Body of pancreas (tissue), 4 donors: ENCODE results near the gene C7orf33. TPM values are rescaled to one million over a fixed set of nuclear protein-coding genes. Genes with fewer than 3 reads are reported as not detected.

Experiments used
- ATAC-seq: fragments of 150-250 bp; one replicate; pipeline ENCODE4 v1.9.1; 2016
- DNase-seq, 4 donors: peaks; one replicate each; pipeline ENCODE4 v3.0.0-alpha.2; 2019
- H3K27ac ChIP-seq, 4 donors: fragments of 200-600 bp; sonication (generic); 1 replicate in 3 of 4; 2 replicates in 1 of 4; pipeline versions ENCODE4 v1.5.1 to v1.6.1; 2016 to 2019; ENCODE audit warnings: mild to moderate bottlenecking in 1 of 4, mixed read lengths in 1 of 4, moderate library complexity in 1 of 4
- H3K27me3 ChIP-seq, 2 donors: fragments of 200-600 bp; sonication (generic); one replicate each; pipeline ENCODE4 v1.6.0; 2016; ENCODE audit warnings: mild to moderate bottlenecking in 1 of 2
- H3K36me3 ChIP-seq, 2 donors: fragments of 200-600 bp; sonication (generic); replicated peaks in 1 of 2; 2 replicates each; pipeline ENCODE4 v1.5.1; 2016; ENCODE audit warnings: low read depth in 2 of 2; ENCODE audit not compliant: insufficient read depth in 1 of 2
- H3K4me1 ChIP-seq: fragments of 200-600 bp; sonication (generic); one replicate; pipeline ENCODE4 v1.6.0; 2016
- H3K4me3 ChIP-seq, 2 donors: fragments of 200-600 bp; sonication (generic); 1 replicate in 1 of 2; 2 replicates in 1 of 2; pipeline ENCODE4 v1.5.1; 2016 to 2019
- H3K9me3 ChIP-seq, 3 donors: fragments of 200-600 bp; sonication (generic); 1 replicate in 2 of 3; 2 replicates in 1 of 3; pipeline ENCODE4 v1.5.1; 2016
- POLR2A ChIP-seq, 3 donors: fragments of 450-650 bp; IDR thresholded peaks; one replicate each; pipeline ENCODE4 v1.6.1; 2016; ENCODE audit warnings: antibody characterized with exemption in 3 of 3, mild to moderate bottlenecking in 2 of 3
- WGBS, 2 donors: methylation state at CpG; one replicate each; pipeline ENCODE4 v1.1.5; 2017; 5-methylcytosine and 5-hydroxymethylcytosine counted together
- intact Hi-C: fragments of 100-400 bp; cut with DNase I; formaldehyde crosslinking; loops from one replicate; pipeline ENCODE4 v1.15.1; 2023
- total RNA-seq, 2 donors: library from RNA; depleted of rRNA; stranded (reverse); fragments of >200 nt; gene quantifications; one replicate each; pipeline ENCODE4 v1.1.0, GENCODE V29; 2016
- TF ChIP-seq, protein P1 (sequence below), 7 experiments: fragments of 450-650 bp in 4 of 7; fragments of 200-600 bp in 3 of 7; sonication (generic) in 3 of 7; IDR thresholded peaks; one replicate each; pipeline ENCODE4 v1.5.1; 2016 to 2019; ENCODE audit warnings: antibody characterized with exemption in 7 of 7

The C7orf33 gene
- total RNA-seq, 2 donors from 2014 or later: not detected

DNA sequence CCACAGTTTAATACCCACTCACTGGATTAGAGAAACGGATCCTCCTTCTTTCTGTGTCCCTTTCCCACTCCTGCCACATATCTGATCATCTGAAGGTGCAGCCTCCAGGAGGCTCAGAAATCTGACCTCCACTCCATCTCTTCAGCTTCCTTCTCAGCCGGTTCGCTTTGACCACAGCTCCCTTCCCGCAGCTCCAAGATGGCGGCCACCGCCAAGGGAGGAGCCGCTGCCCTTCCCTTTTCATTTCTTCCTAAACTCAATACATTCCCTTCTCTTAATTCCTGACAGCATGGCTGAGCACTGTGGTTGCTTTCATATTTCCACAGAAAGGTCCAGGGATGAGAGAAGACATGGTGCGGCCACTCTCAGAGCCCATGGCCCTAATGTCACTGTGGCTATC, 43.7 kb upstream of the C7orf33 start:
- ATAC-seq (no peak), DNase-seq (no peak)
- 84 to 90% methylated on average over 8 of the region's 8 CpGs for WGBS, 2 donors
- Histone ChIP-seq H3K27me3 (no peaks in the 10 kb centered on the region), H3K27ac (no peak overlapping the region), H3K9me3 (no peaks in the 10 kb centered on the region), H3K4me3 (no peak overlapping the region), H3K36me3 (no peaks in the 10 kb centered on the region), H3K4me1 (no peaks in the 10 kb centered on the region)
- intact Hi-C loops: no loop called here
- TF ChIP-seq POLR2A (IDR thresholded peaks at IDR 0.05): no peak
- TF ChIP-seq, protein P1, sequence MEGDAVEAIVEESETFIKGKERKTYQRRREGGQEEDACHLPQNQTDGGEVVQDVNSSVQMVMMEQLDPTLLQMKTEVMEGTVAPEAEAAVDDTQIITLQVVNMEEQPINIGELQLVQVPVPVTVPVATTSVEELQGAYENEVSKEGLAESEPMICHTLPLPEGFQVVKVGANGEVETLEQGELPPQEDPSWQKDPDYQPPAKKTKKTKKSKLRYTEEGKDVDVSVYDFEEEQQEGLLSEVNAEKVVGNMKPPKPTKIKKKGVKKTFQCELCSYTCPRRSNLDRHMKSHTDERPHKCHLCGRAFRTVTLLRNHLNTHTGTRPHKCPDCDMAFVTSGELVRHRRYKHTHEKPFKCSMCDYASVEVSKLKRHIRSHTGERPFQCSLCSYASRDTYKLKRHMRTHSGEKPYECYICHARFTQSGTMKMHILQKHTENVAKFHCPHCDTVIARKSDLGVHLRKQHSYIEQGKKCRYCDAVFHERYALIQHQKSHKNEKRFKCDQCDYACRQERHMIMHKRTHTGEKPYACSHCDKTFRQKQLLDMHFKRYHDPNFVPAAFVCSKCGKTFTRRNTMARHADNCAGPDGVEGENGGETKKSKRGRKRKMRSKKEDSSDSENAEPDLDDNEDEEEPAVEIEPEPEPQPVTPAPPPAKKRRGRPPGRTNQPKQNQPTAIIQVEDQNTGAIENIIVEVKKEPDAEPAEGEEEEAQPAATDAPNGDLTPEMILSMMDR (IDR thresholded peaks at IDR 0.05): no peak

DNA sequence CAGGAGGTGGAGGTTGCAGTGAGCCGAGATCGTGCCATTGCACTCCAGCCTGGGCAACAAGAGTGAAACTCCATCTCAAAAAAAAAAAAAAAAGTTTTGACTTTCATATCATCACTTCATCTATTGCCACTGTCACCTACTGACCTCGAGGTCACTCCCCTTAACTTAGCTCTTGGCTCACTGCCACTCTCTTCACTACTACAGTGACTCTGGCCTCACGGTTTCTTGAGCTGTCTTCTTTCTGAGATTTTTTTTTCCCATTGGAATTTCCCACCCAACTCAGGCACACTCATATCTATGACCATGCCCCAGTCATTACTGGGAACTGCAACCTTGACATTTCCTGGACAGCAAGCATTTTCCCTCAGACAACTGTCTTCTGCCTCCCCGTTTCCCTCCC, 42.6 kb upstream of the C7orf33 start:
- no peak overlapping the region for H3K27ac ChIP-seq
- intact Hi-C loops: no loop called here
- H3K9me3 ChIP-seq: no peaks in the 10 kb centered on the region
- no peak for ATAC-seq
- H3K36me3 ChIP-seq: no peaks in the 10 kb centered on the region
- no peaks in the 10 kb centered on the region for H3K27me3 ChIP-seq
- DNase-seq: no peak
- no peak overlapping the region for H3K4me3 ChIP-seq
- TF ChIP-seq, protein P1 (IDR thresholded peaks at IDR 0.05): no peak
- TF ChIP-seq POLR2A (IDR thresholded peaks at IDR 0.05): no peak
- no peaks in the 10 kb centered on the region for H3K4me1 ChIP-seq
- 68 to 78% methylated on average over 5 of the region's 5 CpGs for WGBS, 2 donors

DNA sequence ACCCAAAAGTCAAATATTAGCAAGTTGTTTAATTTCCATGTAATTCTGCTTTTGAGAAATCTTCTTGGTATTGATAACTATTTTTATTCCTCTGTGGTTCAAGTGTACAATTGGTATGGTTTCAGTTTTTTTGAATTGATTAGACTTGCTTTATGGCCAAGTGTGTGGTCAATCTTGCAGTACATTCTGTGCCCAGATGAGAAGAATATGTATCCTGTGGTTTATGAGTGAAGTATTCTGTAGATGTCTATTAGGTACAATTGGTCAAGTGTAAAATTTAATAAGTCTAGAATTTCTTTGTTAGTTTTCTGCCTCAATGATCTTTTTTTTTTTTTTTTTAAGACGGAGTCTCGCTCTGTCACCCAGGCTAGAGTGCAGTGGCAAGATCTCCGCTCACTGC, 36.6 kb upstream of the C7orf33 start:
- no peak overlapping the region for H3K27ac ChIP-seq
- TF ChIP-seq POLR2A (IDR thresholded peaks at IDR 0.05): no peak
- TF ChIP-seq, protein P1 (IDR thresholded peaks at IDR 0.05): no peak
- intact Hi-C loops: no loop called here
- no peaks in the 10 kb centered on the region for H3K36me3 ChIP-seq
- DNase-seq: no peak
- no peaks in the 10 kb centered on the region for H3K27me3 ChIP-seq
- H3K9me3 ChIP-seq: no peaks in the 10 kb centered on the region
- 96% methylated on average over 3 of the region's 3 CpGs for WGBS, 2 donors
- no peak for ATAC-seq
- H3K4me1 ChIP-seq: no peaks in the 10 kb centered on the region
- no peak overlapping the region for H3K4me3 ChIP-seq

DNA sequence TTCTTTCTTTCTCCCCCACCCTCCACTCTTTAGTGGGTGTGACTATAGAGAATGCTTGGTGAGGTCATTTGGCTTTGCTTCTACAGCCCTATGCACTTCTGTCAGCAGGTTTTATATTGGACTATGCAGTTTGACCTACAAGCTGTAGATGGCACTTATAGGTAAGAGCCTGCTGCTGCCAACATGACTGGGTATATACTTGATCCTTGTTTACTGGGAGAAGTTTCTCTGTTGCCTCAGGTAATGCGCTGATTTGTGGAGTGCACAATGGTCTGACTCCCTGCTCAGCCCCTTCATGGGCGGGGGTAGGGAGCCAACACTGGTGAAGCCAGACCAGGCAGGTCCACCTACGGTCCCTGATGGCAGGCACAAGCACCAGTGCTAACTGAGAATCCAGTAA, 33.7 kb upstream of the C7orf33 start:
- Histone ChIP-seq H3K27me3 (no peaks in the 10 kb centered on the region), H3K9me3 (no peaks in the 10 kb centered on the region), H3K27ac (no peak overlapping the region), H3K4me1 (no peaks in the 10 kb centered on the region), H3K4me3 (no peak overlapping the region), H3K36me3 (no peaks in the 10 kb centered on the region)
- no peak for ATAC-seq
- intact Hi-C loops: no loop called here
- 75 to 76% methylated on average over 1 to 3 of the region's 3 CpGs for WGBS, 2 donors
- TF ChIP-seq, protein P1 (IDR thresholded peaks at IDR 0.05): no peak
- TF ChIP-seq POLR2A (IDR thresholded peaks at IDR 0.05): no peak
- DNase-seq: no peak

DNA sequence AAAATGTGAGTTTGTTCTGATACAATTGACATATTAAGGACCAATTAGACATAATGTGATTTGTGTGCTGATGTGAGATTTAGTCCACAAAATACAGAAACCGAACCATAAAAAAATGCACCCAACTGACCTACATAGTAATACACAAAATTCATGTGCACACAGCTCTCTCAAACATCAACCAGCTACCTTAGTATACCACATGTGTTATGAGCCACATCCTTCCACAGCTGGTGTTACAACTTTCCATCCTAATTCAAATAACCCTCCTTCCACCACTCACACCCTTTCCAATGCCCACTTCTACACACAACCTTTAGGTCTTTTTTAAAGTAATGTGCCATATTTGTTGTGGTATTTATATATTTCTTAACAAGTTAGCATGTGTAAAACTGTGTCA, 31.7 kb upstream of the C7orf33 start:
- H3K9me3 ChIP-seq: no peaks in the 10 kb centered on the region
- ATAC-seq (no peak), DNase-seq (no peak)
- 80 to 90% methylated on average over 1 of the region's 1 CpG for WGBS, 2 donors
- intact Hi-C loops: no loop called here
- TF ChIP-seq, protein P1 (IDR thresholded peaks at IDR 0.05): no peak
- no peak for TF ChIP-seq POLR2A (IDR thresholded peaks at IDR 0.05)
- no peak overlapping the region for H3K27ac ChIP-seq
- no peak overlapping the region for H3K4me3 ChIP-seq
- no peaks in the 10 kb centered on the region for H3K36me3 ChIP-seq
- no peaks in the 10 kb centered on the region for H3K4me1 ChIP-seq
- H3K27me3 ChIP-seq: no peaks in the 10 kb centered on the region
